Peyer's patch (tissue), 4 donors: ENCODE measurements around the gene F2. TPM values are rescaled to one million over a fixed set of nuclear protein-coding genes. Genes with fewer than 3 reads are reported as not detected.
"Not testable (repeated sequence)": the region's sequence is repeated elsewhere in the genome, so short reads cannot be mapped to it uniquely, and the experiment has no call there.

Experiments
- DNase-seq, 3 donors: peaks; one replicate each; pipeline ENCODE4 v3.0.0-alpha.2; 2017 to 2019
- H3K27ac ChIP-seq, 4 donors: fragments of 200-600 bp; sonication (generic); one replicate each; pipeline ENCODE4 v1.5.1; 2016 to 2019
- H3K27me3 ChIP-seq, 2 donors: fragments of 200-600 bp; sonication (generic); one replicate each; pipeline ENCODE4 v1.5.1; 2019
- H3K36me3 ChIP-seq, 3 donors: fragments of 200-600 bp; sonication (generic); one replicate each; pipeline ENCODE4 v1.5.1; 2016 to 2019
- H3K4me1 ChIP-seq, 4 donors: fragments of 200-600 bp; sonication (generic); one replicate each; pipeline ENCODE4 v1.5.1; 2016 to 2019
- H3K4me3 ChIP-seq, 4 donors: fragments of 200-600 bp; sonication (generic); 1 replicate in 3 of 4; 2 replicates in 1 of 4; pipeline ENCODE4 v1.5.1; 2016 to 2019; ENCODE audit warnings: mild to moderate bottlenecking in 1 of 4
- H3K9me3 ChIP-seq, 4 donors: fragments of 200-600 bp; sonication (generic); one replicate each; pipeline ENCODE4 v1.5.1; 2016 to 2019; ENCODE audit warnings: mild to moderate bottlenecking in 1 of 4
- POLR2A ChIP-seq, 2 donors: fragments of 450-650 bp; IDR thresholded peaks; one replicate each; pipeline ENCODE4 v1.5.1; 2017; ENCODE audit warnings: antibody characterized with exemption in 2 of 2, mild to moderate bottlenecking in 2 of 2, moderate library complexity in 2 of 2
- total RNA-seq, 4 donors: library from RNA; depleted of rRNA; stranded (reverse); fragments of >200 nt; gene quantifications; one replicate each; pipeline ENCODE4 v1.1.0, GENCODE V29; 2016
- TF ChIP-seq, protein P1 (sequence below), 6 experiments: fragments of 450-650 bp in 4 of 6; fragments of 200-600 bp in 2 of 6; sonication (generic) in 1 of 6; IDR thresholded peaks; one replicate each; pipeline ENCODE4 v1.5.1; 2017 to 2019; ENCODE audit warnings: antibody characterized with exemption in 6 of 6, mild to moderate bottlenecking in 3 of 6, moderate library complexity in 1 of 6

Gene F2
- total RNA-seq, 4 donors from 2014 or later: 0.53 TPM; not detected in 3

DNA sequence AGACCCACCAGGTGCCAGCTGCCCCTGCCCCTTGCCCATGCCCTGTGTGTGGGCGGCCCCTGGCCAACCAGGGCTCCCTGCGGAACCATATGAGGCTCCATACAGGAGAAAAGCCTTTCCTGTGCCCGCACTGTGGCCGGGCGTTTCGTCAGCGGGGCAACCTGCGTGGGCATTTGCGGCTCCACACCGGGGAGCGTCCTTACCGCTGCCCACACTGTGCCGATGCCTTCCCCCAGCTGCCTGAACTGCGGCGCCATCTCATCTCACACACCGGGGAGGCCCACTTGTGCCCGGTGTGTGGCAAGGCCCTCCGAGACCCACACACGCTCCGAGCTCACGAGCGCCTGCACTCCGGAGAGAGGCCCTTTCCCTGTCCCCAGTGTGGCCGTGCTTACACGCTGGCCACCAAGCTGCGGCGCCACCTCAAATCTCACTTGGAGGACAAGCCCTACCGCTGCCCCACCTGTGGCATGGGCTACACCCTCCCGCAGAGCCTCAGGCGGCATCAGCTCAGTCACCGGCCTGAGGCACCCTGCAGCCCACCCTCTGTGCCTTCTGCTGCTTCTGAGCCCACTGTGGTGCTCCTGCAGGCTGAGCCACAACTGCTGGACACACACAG is 13.8 kb upstream of the F2 start:
- H3K9me3 ChIP-seq: no peaks in the 10 kb centered on the region
- no peak overlapping the region for H3K4me3 ChIP-seq
- no peak overlapping the region for H3K27ac ChIP-seq
- TF ChIP-seq POLR2A (IDR thresholded peaks at IDR 0.05): no peak
- TF ChIP-seq, protein P1, sequence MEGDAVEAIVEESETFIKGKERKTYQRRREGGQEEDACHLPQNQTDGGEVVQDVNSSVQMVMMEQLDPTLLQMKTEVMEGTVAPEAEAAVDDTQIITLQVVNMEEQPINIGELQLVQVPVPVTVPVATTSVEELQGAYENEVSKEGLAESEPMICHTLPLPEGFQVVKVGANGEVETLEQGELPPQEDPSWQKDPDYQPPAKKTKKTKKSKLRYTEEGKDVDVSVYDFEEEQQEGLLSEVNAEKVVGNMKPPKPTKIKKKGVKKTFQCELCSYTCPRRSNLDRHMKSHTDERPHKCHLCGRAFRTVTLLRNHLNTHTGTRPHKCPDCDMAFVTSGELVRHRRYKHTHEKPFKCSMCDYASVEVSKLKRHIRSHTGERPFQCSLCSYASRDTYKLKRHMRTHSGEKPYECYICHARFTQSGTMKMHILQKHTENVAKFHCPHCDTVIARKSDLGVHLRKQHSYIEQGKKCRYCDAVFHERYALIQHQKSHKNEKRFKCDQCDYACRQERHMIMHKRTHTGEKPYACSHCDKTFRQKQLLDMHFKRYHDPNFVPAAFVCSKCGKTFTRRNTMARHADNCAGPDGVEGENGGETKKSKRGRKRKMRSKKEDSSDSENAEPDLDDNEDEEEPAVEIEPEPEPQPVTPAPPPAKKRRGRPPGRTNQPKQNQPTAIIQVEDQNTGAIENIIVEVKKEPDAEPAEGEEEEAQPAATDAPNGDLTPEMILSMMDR (IDR thresholded peaks at IDR 0.05): no peak
- H3K36me3 ChIP-seq: peaks cover 0 to 49% (median 0%) of the 10 kb centered on the region in 3 donors
- DNase-seq: no peak
- H3K27me3 ChIP-seq: no peaks in the 10 kb centered on the region
- peaks cover 0 to 13% (median 3%) of the 10 kb centered on the region in 4 donors for H3K4me1 ChIP-seq

GRCh38 chr11:46706886-46707285 is 12.1 kb upstream of the F2 start:
- DNase-seq: no peak
- H3K27ac ChIP-seq: no peak overlapping the region
- H3K4me3 ChIP-seq: no peak overlapping the region
- H3K36me3 ChIP-seq: peaks cover 0 to 49% (median 0%) of the 10 kb centered on the region in 3 donors
- H3K9me3 ChIP-seq: no peaks in the 10 kb centered on the region
- TF ChIP-seq POLR2A (IDR thresholded peaks at IDR 0.05): no peak
- TF ChIP-seq, protein P1 (IDR thresholded peaks at IDR 0.05): no peak
- H3K4me1 ChIP-seq: peaks cover 0 to 7% (median 0%) of the 10 kb centered on the region in 4 donors
- no peaks in the 10 kb centered on the region for H3K27me3 ChIP-seq

DNA sequence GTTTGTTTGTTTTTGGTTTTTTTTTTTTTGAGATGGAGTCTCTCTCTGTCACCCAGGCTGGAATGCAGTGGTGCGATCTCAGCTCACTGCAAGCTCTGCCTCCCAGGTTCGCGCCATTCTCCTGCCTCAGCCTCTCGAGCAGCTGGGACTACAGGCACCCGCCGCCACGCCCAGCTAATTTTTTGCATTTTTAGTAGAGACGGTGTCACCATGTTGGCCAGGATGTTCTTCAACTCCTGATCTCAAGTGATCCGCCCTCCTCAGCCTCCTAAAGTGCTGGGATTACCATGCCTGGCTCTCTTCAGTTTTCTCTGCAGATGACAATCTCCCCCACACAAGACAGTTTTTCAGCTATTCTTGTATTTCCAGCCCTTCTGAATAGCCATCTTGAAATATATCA is 9.7 kb upstream of the F2 start:
- H3K27ac ChIP-seq, H3K4me1 ChIP-seq, H3K9me3 ChIP-seq, DNase-seq, H3K4me3 ChIP-seq, H3K27me3 ChIP-seq: not testable (repeated sequence)
- peaks cover 0 to 26% (median 0%) of the 10 kb centered on the region in 3 donors for H3K36me3 ChIP-seq

- Histone ChIP-seq H3K36me3 (peaks cover 0 to 11% (median 0%) of the 10 kb centered on the region in 3 donors), H3K27ac (peak overlapping the region in 2 of 4 donors; percentile 73 to 77), H3K4me1 (no peaks in the 10 kb centered on the region), H3K4me3 (no peak overlapping the region), H3K27me3 (no peaks in the 10 kb centered on the region), H3K9me3 (no peaks in the 10 kb centered on the region)
- no peak for DNase-seq
- no peak for TF ChIP-seq POLR2A (IDR thresholded peaks at IDR 0.05)
- TF ChIP-seq, protein P1 (IDR thresholded peaks at IDR 0.05): no peak
These were observed 8.2 kb upstream of the F2 start for GRCh38 chr11:46710821-46711269.

DNA sequence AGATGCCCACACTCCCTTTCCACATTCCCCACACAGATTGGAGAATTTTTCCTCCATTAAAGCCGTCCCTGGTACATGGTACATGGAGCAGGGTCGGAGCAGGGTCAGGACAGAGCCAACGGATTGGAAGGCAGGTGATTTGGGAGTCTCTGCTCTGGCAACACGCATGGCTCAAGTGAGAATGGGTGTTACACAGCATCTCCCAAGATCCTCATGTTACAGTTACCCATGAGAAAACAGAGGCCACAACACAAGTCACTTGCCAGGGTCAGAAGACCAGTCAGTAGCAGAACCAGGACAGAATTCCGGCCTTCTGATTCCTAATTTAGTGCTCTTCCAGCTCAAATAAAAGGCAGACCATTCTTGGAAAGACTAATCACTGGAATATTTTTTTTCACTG is 7.7 kb upstream of the F2 start:
- Histone ChIP-seq H3K4me3 (no peak overlapping the region), H3K4me1 (no peaks in the 10 kb centered on the region), H3K27me3 (no peaks in the 10 kb centered on the region), H3K36me3 (peaks cover 0 to 7% (median 0%) of the 10 kb centered on the region in 3 donors), H3K9me3 (no peaks in the 10 kb centered on the region), H3K27ac (peak overlapping the region in 3 of 4 donors; percentile 30 to 77 (median 72))
- DNase-seq: no peak
- TF ChIP-seq, protein P1 (IDR thresholded peaks at IDR 0.05): no peak
- no peak for TF ChIP-seq POLR2A (IDR thresholded peaks at IDR 0.05)

- Histone ChIP-seq H3K4me3 (no peak overlapping the region), H3K27ac (no peak overlapping the region), H3K27me3 (no peaks in the 10 kb centered on the region), H3K36me3 (no peaks in the 10 kb centered on the region), H3K4me1 (no peaks in the 10 kb centered on the region), H3K9me3 (no peaks in the 10 kb centered on the region)
- DNase-seq: no peak
- TF ChIP-seq, protein P1 (IDR thresholded peaks at IDR 0.05): no peak
- no peak for TF ChIP-seq POLR2A (IDR thresholded peaks at IDR 0.05)
These were observed 6.0 kb upstream of the F2 start for GRCh38 chr11:46712874-46713576.

DNA sequence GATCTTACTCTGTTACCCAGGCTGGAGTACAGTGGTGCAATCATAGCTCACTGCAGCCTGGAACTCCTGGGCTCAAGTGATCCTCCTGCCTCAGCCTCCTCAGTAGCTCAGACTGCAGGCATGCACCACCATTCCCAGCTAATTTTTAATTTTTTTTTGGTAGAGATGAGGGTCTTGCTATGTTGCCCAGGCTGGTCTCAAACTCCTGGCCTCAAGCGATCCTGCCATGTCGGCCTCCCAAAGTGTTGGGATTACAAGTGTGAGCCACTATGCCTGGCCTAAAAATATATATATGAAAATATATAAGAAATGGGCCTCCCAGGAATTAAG is 1.2 kb upstream of the F2 start:
- not testable (repeated sequence) for H3K36me3 ChIP-seq, H3K9me3 ChIP-seq, H3K4me1 ChIP-seq, DNase-seq, H3K4me3 ChIP-seq, H3K27me3 ChIP-seq, H3K27ac ChIP-seq
